ENCODE measurements around the gene FAM83E. TPM values are rescaled to one million over a fixed set of nuclear protein-coding genes. Genes with fewer than 3 reads are reported as not detected.

The FAM83E gene
- polyA plus RNA-seq, 1 experiment: 0.16 TPM

GRCh38 chr19:48651683-48652048, 36.8 kb upstream of the FAM83E start:
- H3K36me3 ChIP-seq (ENCODE audit: control insufficient read depth, insufficient read depth, low read length): no peaks in the 10 kb centered on the region
- no peak overlapping the region for H3K4me3 ChIP-seq (ENCODE audit: low read depth, low read length)
- no peak for DNase-seq (ENCODE audit: low read depth)
- peaks cover 2% of the 10 kb centered on the region; the same call in 1 of the 2 replicates for H3K27me3 ChIP-seq (ENCODE audit: control insufficient read depth, insufficient read depth, low read length)
- POLR2A ChIA-PET: no interaction called here
- no peak for TF ChIP-seq CTCF (IDR thresholded peaks at IDR 0.05; ENCODE audit: insufficient read depth, low read depth, low read length)
- CTCF ChIA-PET: no interaction called here

- CTCF ChIA-PET: interaction anchor here (1.2 kb wide), 1 partner anchor 23 kb away, joined by 3 read pairs; no protein-coding TSS in a partner anchor
- H3K36me3 ChIP-seq (ENCODE audit: control insufficient read depth, insufficient read depth, low read length): no peaks in the 10 kb centered on the region
- TF ChIP-seq CTCF (IDR thresholded peaks at IDR 0.05; ENCODE audit: insufficient read depth, low read depth, low read length): no peak
- H3K27me3 ChIP-seq (ENCODE audit: control insufficient read depth, insufficient read depth, low read length): peaks cover 2% of the 10 kb centered on the region; the same call in 1 of the 2 replicates
- no peak overlapping the region for H3K4me3 ChIP-seq (ENCODE audit: low read depth, low read length)
- POLR2A ChIA-PET: no interaction called here
- no peak for DNase-seq (ENCODE audit: low read depth)
Observed at GRCh38 chr19:48650974-48651682, 36.3 kb upstream of the FAM83E start.

GRCh38 chr19:48648134-48648533, 33.3 kb upstream of the FAM83E start:
- DNase-seq (ENCODE audit: low read depth): no peak
- ChIA-PET POLR2A (no interaction called here), CTCF (interaction anchor here (0.7 kb wide), 1 partner anchor 194 kb away, joined by 3 read pairs; no protein-coding TSS in a partner anchor)
- TF ChIP-seq CTCF (IDR thresholded peaks at IDR 0.05; ENCODE audit: insufficient read depth, low read depth, low read length): no peak
- Histone ChIP-seq H3K4me3 (ENCODE audit: low read depth, low read length) (no peak overlapping the region), H3K27me3 (ENCODE audit: control insufficient read depth, insufficient read depth, low read length) (0 out of 2 replicates have a peak, but pooled peaks cover 2% of the 10 kb centered on the region), H3K36me3 (ENCODE audit: control insufficient read depth, insufficient read depth, low read length) (no peaks in the 10 kb centered on the region)

- ChIA-PET CTCF (interaction anchor here (0.9 to 3.5 kb wide), 8 partner anchors 20 to 195 kb away, joined by 3 to 20 read pairs (median 4); no protein-coding TSS in a partner anchor), POLR2A (no interaction called here)
- Histone ChIP-seq H3K4me3 (ENCODE audit: low read depth, low read length) (peak overlapping the region; percentile 47), H3K27me3 (ENCODE audit: control insufficient read depth, insufficient read depth, low read length) (no peaks in the 10 kb centered on the region), H3K36me3 (ENCODE audit: control insufficient read depth, insufficient read depth, low read length) (no peaks in the 10 kb centered on the region)
- no peak for TF ChIP-seq CTCF (IDR thresholded peaks at IDR 0.05; ENCODE audit: insufficient read depth, low read depth, low read length)
- no peak for DNase-seq (ENCODE audit: low read depth)
Observed at GRCh38 chr19:48646722-48647216, 31.9 kb upstream of the FAM83E start.

GRCh38 chr19:48646001-48646721, 31.3 kb upstream of the FAM83E start, which contains the start of gene CA11:
Gene CA11 (minus strand): TSS chr19:48646187. CDS start chr19:48645632, 555 bp downstream.
- peak within 1 kb of the TSS; percentile 47 for H3K4me3 ChIP-seq (ENCODE audit: low read depth, low read length)
- no peak for DNase-seq (ENCODE audit: low read depth)
- TF ChIP-seq CTCF (IDR thresholded peaks at IDR 0.05; ENCODE audit: insufficient read depth, low read depth, low read length): peak; percentile 94
- H3K36me3 ChIP-seq (ENCODE audit: control insufficient read depth, insufficient read depth, low read length): no peaks in the 10 kb centered on the region
- ChIA-PET POLR2A (no interaction called here), CTCF (interaction anchor here (0.6 to 3.5 kb wide), 23 partner anchors 10 to 196 kb away, joined by 3 to 20 read pairs (median 4); partner anchors contain the start of genes RPL18 and SPHK2)
- H3K27me3 ChIP-seq (ENCODE audit: control insufficient read depth, insufficient read depth, low read length): no peaks in the 10 kb centered on the region

All from BJ (cell line).